BJ (cell line): ENCODE data around the gene GRAMD4. TPM values are rescaled to one million over a fixed set of nuclear protein-coding genes. Genes with fewer than 3 reads are reported as not detected.

Experiments used
- CTCF ChIA-PET: fragments of 350-600 bp; formaldehyde crosslinking; extraction: SDS; loops from one replicate; lab custom pipeline; 2021; ENCODE audit warnings: antibody characterized with exemption, inconsistent platforms; lab: Yijun Ruan, JAX
- POLR2A ChIA-PET: fragments of 300-600 bp; sonication (Branson Sonifier 250); formaldehyde crosslinking; extraction: SDS; loops from one replicate; lab custom pipeline; 2021; ENCODE audit warnings: antibody characterized with exemption; lab: Charles Lee
- DNase-seq: peaks from one replicate; pipeline ENCODE4 v3.0.0-alpha.2; 2011; ENCODE audit warnings: low read depth
- H3K27me3 ChIP-seq: 2 replicates; pipeline ENCODE4 v1.6.0; 2011; ENCODE audit warnings: low read length; ENCODE audit not compliant: control insufficient read depth, insufficient read depth
- H3K36me3 ChIP-seq: 2 replicates; pipeline ENCODE4 v1.5.1; 2011; ENCODE audit warnings: low read length; ENCODE audit not compliant: control insufficient read depth, insufficient read depth
- H3K4me3 ChIP-seq: 2 replicates; pipeline ENCODE4 v1.5.1; 2011; ENCODE audit warnings: low read depth, mild to moderate bottlenecking, control low read depth, low read length
- polyA plus RNA-seq: library from polyadenylated mRNA; depleted of rRNA; stranded (reverse); fragments of >200 nt; gene quantifications from 2 replicates; pipeline ENCODE4 v1.2.3, GENCODE V29; 2011; rRNA removed
- TF ChIP-seq, protein P1 (sequence below): IDR thresholded peaks from 2 replicates; pipeline ENCODE4 v1.5.1; 2011; ENCODE audit warnings: low read depth, mild to moderate bottlenecking, control low read depth, inconsistent platforms, low read length, moderate library complexity; ENCODE audit not compliant: insufficient read depth

The GRAMD4 gene
- polyA plus RNA-seq, 1 experiment = 10.3 TPM

DNA sequence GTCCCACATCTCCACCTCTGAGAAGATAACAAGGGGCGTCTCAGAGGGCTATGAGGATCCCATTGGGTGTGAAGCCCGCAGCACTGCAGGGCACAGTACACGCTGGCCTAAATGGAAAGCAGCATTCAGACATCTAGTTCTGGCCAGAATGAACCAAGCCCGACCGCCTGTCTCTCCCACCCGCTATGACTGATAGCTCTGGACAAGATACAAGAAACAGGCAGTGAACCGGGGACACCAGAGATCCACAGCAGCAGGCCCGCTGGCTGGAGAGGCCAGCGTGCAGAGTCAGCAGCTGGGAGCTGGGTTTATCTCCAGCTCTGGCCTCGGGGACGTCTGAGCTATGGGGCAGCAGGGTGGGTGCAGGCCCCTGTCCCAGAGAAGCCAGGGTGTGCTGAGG lies 108.3 kb downstream of the GRAMD4 start:
- no peak for DNase-seq
- TF ChIP-seq, protein P1, sequence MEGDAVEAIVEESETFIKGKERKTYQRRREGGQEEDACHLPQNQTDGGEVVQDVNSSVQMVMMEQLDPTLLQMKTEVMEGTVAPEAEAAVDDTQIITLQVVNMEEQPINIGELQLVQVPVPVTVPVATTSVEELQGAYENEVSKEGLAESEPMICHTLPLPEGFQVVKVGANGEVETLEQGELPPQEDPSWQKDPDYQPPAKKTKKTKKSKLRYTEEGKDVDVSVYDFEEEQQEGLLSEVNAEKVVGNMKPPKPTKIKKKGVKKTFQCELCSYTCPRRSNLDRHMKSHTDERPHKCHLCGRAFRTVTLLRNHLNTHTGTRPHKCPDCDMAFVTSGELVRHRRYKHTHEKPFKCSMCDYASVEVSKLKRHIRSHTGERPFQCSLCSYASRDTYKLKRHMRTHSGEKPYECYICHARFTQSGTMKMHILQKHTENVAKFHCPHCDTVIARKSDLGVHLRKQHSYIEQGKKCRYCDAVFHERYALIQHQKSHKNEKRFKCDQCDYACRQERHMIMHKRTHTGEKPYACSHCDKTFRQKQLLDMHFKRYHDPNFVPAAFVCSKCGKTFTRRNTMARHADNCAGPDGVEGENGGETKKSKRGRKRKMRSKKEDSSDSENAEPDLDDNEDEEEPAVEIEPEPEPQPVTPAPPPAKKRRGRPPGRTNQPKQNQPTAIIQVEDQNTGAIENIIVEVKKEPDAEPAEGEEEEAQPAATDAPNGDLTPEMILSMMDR = no peak
- POLR2A ChIA-PET = no interaction called here
- peaks cover 8% of the 10 kb centered on the region for H3K36me3 ChIP-seq
- CTCF ChIA-PET = no interaction called here
- H3K4me3 ChIP-seq = no peak overlapping the region
- no peaks in the 10 kb centered on the region for H3K27me3 ChIP-seq

Other genes starting within 250 kb of the GRAMD4 start
- gene CELSR1, start 82.8 kb upstream of the GRAMD4 start, polyA plus RNA-seq = 0.65 and 1.0 TPM in 2 replicates
- gene CERK, start 117.9 kb downstream of the GRAMD4 start, polyA plus RNA-seq = 28.9 and 32.6 TPM in 2 replicates
- 20.5 and 24.2 TPM in 2 replicates for gene TBC1D22A, start 142.3 kb downstream of the GRAMD4 start, polyA plus RNA-seq